SH-SY5Y (cell line): Measurements from ENCODE around the gene GINS3.

Source experiments
- GATA2 ChIP-seq: IDR thresholded peaks from 2 replicates; pipeline ENCODE4 v1.6.1; 2011; ENCODE audit warnings: mild to moderate bottlenecking, low read depth, low read length
- GATA3 ChIP-seq: IDR thresholded peaks from 2 replicates; pipeline ENCODE4 v1.6.1; 2011; ENCODE audit warnings: low read depth, mild to moderate bottlenecking, low read length, moderate library complexity

DNA sequence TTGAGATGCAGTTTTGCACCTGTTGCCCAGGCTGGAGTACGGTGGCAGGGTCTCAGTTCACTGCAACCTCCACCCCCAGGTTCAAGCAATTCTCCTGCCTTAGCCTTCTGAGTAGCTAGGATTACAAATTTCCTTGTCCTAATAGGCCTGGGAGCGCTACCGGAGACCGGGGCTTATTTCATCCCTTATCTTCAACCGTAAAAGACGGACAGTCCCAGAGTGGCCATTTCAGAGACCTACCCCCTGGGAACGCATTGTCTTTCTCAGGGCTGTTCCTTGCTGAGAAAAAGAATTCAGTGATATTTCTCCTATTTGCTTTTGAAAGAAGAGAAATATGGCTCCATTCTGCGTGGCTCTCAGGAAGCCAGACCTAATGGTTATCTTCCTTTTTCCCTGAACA is 39.6 kb upstream of the GINS3 start:
- TF ChIP-seq GATA2, result no peak
- no peak for TF ChIP-seq GATA3
